PC-3 (cell line): ENCODE measurements around the gene KLHL13. TPM values are rescaled to one million over a fixed set of nuclear protein-coding genes. Genes with fewer than 3 reads are reported as not detected.

Experiments used
- ATAC-seq: fragments of 200-7000 bp; cut with Tn5 transposase; 2 replicates; pipeline ENCODE4 v1.9.1; 2020; ENCODE audit warnings: mild to moderate bottlenecking, moderate library complexity
- Bru-seq: library from RNA; stranded (reverse); fragments of 400-500 nt; gene quantifications from one replicate; lab custom pipeline; 2021; lab: Mats Ljungman, UMichigan
- BruChase-seq, 2 experiments: library from RNA; stranded (reverse); fragments of 400-500 nt; gene quantifications; one replicate each; lab custom pipeline; 2021; lab: Mats Ljungman, UMichigan
- BruUV-seq: library from RNA; stranded (reverse); fragments of 400-500 nt; replicated peaks from 2 replicates; lab custom pipeline; 2021; lab: Mats Ljungman, UMichigan
- CTCF ChIA-PET: fragments of 300-600 bp; sonication (Branson Sonifier 250); formaldehyde crosslinking; loops from one replicate; lab custom pipeline; 2022; ENCODE audit warnings: antibody characterized with exemption; lab: Charles Lee
- POLR2A ChIA-PET: fragments of 300-600 bp; sonication (Branson Sonifier 250); formaldehyde crosslinking; loops from one replicate; lab custom pipeline; 2022; ENCODE audit warnings: antibody characterized with exemption; ENCODE audit not compliant: unreplicated experiment; lab: Charles Lee
- DNase-seq: peaks from one replicate; pipeline ENCODE4 v3.0.0-alpha.2; 2015
- H2AFZ ChIP-seq: fragments of 300-600 bp; sonication (generic); 2 replicates; pipeline ENCODE4 v1.6.0; 2016; ENCODE audit warnings: antibody characterized with exemption, low read length
- H3F3A ChIP-seq: fragments of 300-600 bp; sonication (generic); one replicate; pipeline ENCODE4 v1.6.0; 2017; ENCODE audit warnings: antibody characterized with exemption, low read length, control low read depth, mild to moderate bottlenecking; ENCODE audit not compliant: unreplicated experiment
- H3K27ac ChIP-seq: fragments of 300-600 bp; sonication (generic); 2 replicates; pipeline ENCODE4 v1.5.1; 2016; ENCODE audit warnings: mild to moderate bottlenecking, low read length
- H3K27me3 ChIP-seq: fragments of 300-600 bp; sonication (generic); 2 replicates; pipeline ENCODE4 v1.6.1; 2016; ENCODE audit warnings: low read length, mixed read lengths
- H3K36me3 ChIP-seq: fragments of 300-600 bp; sonication (generic); 2 replicates; pipeline ENCODE4 v1.6.1; 2016; ENCODE audit warnings: low read depth, mixed run types, low read length, mixed read lengths
- H3K4me1 ChIP-seq: fragments of 300-600 bp; sonication (generic); 2 replicates; pipeline ENCODE4 v1.5.1; 2016; ENCODE audit warnings: low read length; ENCODE audit not compliant: insufficient read depth
- H3K4me2 ChIP-seq: fragments of 300-600 bp; sonication (generic); 2 replicates; pipeline ENCODE4 v1.6.0; 2016; ENCODE audit warnings: low read length
- H3K4me3 ChIP-seq: fragments of 300-600 bp; sonication (generic); 2 replicates; pipeline ENCODE4 v1.5.1; 2016; ENCODE audit warnings: mild to moderate bottlenecking, low read length, mixed read lengths
- H3K79me2 ChIP-seq: fragments of 300-600 bp; sonication (generic); 2 replicates; pipeline ENCODE4 v1.6.1; 2017; ENCODE audit warnings: low read length, mixed read lengths
- H3K9ac ChIP-seq: fragments of 300-600 bp; sonication (generic); 2 replicates; pipeline ENCODE4 v1.6.0; 2016; ENCODE audit warnings: mild to moderate bottlenecking, low read length
- H3K9me2 ChIP-seq: fragments of 300-600 bp; sonication (generic); replicated peaks from 2 replicates; pipeline ENCODE4 v1.6.1; 2016; ENCODE audit warnings: mixed run types, low read length, mixed read lengths
- H3K9me3 ChIP-seq: fragments of 300-600 bp; sonication (generic); 2 replicates; pipeline ENCODE4 v1.6.1; 2016; ENCODE audit warnings: low read length, mixed read lengths
- H4K20me1 ChIP-seq: fragments of 300-600 bp; sonication (generic); 2 replicates; pipeline ENCODE4 v1.6.1; 2016; ENCODE audit warnings: low read length, mixed read lengths
- EZH2 ChIP-seq: fragments of 300-600 bp; sonication (generic); IDR thresholded peaks from one replicate; pipeline ENCODE4 v1.6.1; 2017; ENCODE audit warnings: antibody characterized with exemption, mild to moderate bottlenecking, low read length; ENCODE audit not compliant: unreplicated experiment
- EZH2phosphoT487 ChIP-seq: fragments of 300-600 bp; sonication (generic); IDR thresholded peaks from 2 replicates; pipeline ENCODE4 v1.6.1; 2018; ENCODE audit warnings: mild to moderate bottlenecking, antibody characterized with exemption, low read length, borderline replicate concordance
- intact Hi-C: fragments of 100-400 bp; cut with micrococcal nuclease; formaldehyde crosslinking; loops from 2 replicates; pipeline ENCODE4 v1.9.0; 2023
- long read RNA-seq: library from polyadenylated mRNA; unstranded; transcript quantifications from one replicate; pipeline ENCODE4 v2.0.0, GENCODE V29; 2021; ENCODE audit not compliant: unreplicated experiment
- total RNA-seq: library from RNA; depleted of rRNA; stranded (reverse); fragments of >200 nt; gene quantifications from 2 replicates; pipeline ENCODE4 v1.2.3, GENCODE V29; 2014; rRNA removed
- TF ChIP-seq, protein P1 (sequence below): fragments of 300-600 bp; sonication (generic); conservative IDR thresholded peaks from 2 replicates; pipeline ENCODE4 v1.5.1; 2017; ENCODE audit warnings: antibody characterized with exemption, low read depth, mild to moderate bottlenecking, low read length

The KLHL13 gene, protein sequence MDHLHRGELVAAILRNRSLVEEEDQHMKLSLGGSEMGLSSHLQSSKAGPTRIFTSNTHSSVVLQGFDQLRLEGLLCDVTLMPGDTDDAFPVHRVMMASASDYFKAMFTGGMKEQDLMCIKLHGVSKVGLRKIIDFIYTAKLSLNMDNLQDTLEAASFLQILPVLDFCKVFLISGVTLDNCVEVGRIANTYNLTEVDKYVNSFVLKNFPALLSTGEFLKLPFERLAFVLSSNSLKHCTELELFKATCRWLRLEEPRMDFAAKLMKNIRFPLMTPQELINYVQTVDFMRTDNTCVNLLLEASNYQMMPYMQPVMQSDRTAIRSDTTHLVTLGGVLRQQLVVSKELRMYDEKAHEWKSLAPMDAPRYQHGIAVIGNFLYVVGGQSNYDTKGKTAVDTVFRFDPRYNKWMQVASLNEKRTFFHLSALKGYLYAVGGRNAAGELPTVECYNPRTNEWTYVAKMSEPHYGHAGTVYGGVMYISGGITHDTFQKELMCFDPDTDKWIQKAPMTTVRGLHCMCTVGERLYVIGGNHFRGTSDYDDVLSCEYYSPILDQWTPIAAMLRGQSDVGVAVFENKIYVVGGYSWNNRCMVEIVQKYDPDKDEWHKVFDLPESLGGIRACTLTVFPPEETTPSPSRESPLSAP
- 3.5 and 4.0 TPM in 2 replicates for total RNA-seq
- percentile 52 among the genes with signal in this experiment for Bru-seq, nascent RNA
- BruChase-seq, experiment 1, labeled RNA remaining after a 6-hour chase, result percentile 44 among the genes with signal in this experiment
- percentile 51 among the genes with signal in this experiment for BruChase-seq, experiment 2, labeled RNA remaining after a 2-hour chase
- long read RNA-seq, transcript KLHL13-204 (7 exons, 3,256 nt), result major isoform, 8 of 10 reads
- long read RNA-seq, partial matches to known transcripts, result 0 of 10 reads
- long read RNA-seq, other reads (novel, unspliced or antisense), result 2 of 10 reads

DNA sequence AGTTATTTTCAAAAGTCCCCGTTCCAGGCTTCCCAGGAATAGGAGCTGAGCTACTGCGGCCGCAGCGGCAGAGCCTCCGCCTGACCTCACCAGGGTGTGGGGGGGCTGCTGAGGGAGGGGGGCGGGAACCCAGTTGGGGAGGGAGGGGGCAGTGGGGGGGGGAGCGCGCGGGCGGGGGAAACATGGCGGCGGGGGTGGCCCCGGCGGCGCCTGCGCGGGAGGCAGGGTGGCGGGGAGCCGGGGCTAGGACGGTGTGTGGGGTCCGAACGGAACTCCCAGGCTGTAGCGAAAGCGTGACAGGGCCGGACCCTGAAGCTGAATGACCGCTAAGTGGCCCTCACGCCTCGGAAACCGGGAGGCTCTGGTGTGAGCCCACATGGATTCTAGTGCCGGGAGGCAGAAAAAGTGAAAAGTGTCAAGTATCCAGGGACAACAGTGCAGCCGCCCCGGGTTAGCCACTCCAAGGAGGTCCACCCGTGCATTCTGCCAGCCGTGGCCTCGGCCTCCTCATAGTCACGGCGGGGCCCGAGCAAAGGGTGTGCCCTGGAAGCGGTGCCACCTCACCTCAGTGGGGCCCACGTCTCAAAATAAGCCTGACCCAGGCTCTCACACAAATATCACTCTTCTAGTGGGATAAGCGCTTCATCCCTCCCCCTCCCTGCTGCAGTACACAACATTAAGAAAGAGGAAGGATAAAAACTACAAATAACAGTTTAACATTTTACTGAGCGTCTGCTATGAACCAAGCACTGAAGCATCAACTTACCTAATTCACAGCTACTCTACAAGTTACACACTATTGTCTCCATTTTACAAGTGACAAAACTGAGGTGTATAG, at the start of gene KLHL13:
Gene KLHL13, minus strand, starts transcription at position 98 of the 838 bp plus-strand sequence. CDS start 88,337 bp downstream, outside the sequence.
- no TSS peak for BruUV-seq
- H3K4me2 ChIP-seq, result peak within 1 kb of the TSS; percentile 90
- intact Hi-C loops, result loop anchor here (1.0 to 2.0 kb wide), 3 partner anchors 50 to 120 kb away; no protein-coding TSS in a partner anchor

DNA sequence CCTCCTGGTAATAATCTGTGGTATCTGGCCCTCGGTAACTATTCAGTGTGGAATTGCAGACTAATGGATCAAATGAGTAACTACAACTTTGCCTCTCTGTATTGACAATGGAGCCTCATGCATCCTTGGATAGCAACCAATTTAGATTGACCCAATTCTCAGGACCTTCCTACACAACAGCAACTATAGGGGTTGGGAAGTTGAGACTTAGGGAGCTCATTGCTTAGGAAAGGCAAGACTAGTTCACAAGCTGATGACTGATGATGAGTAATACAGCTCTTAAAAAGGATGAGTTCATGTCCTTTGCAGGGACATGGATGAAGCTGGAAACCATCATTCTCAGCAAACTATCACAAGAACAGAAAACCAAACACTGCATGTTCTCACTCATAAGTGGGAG, 47.5 kb upstream of the KLHL13 start:
- POLR2A ChIA-PET, result no interaction called here
- H3K79me2 ChIP-seq, result no peaks in the 10 kb centered on the region
- no peaks in the 10 kb centered on the region for H3K27me3 ChIP-seq
- no peak overlapping the region for H3K4me3 ChIP-seq
- H4K20me1 ChIP-seq, result no peaks in the 10 kb centered on the region
- ATAC-seq, result peak; percentile 81
- H2AFZ ChIP-seq, result no peak overlapping the region
- no peak overlapping the region for H3K9ac ChIP-seq
- H3K4me2 ChIP-seq, result no peak overlapping the region
- peak; percentile 56 for DNase-seq
- H3K4me1 ChIP-seq, result 0 out of 2 replicates have a peak, but pooled peaks cover 5% of the 10 kb centered on the region
- CTCF ChIA-PET, result no interaction called here
- H3F3A ChIP-seq, result no peaks in the 10 kb centered on the region
- intact Hi-C loops, result no loop called here
- no peak overlapping the region for H3K27ac ChIP-seq
- no peaks in the 10 kb centered on the region for H3K36me3 ChIP-seq
- no peak for TF ChIP-seq EZH2phosphoT487
- TF ChIP-seq EZH2, result no peak
- TF ChIP-seq, protein P1, sequence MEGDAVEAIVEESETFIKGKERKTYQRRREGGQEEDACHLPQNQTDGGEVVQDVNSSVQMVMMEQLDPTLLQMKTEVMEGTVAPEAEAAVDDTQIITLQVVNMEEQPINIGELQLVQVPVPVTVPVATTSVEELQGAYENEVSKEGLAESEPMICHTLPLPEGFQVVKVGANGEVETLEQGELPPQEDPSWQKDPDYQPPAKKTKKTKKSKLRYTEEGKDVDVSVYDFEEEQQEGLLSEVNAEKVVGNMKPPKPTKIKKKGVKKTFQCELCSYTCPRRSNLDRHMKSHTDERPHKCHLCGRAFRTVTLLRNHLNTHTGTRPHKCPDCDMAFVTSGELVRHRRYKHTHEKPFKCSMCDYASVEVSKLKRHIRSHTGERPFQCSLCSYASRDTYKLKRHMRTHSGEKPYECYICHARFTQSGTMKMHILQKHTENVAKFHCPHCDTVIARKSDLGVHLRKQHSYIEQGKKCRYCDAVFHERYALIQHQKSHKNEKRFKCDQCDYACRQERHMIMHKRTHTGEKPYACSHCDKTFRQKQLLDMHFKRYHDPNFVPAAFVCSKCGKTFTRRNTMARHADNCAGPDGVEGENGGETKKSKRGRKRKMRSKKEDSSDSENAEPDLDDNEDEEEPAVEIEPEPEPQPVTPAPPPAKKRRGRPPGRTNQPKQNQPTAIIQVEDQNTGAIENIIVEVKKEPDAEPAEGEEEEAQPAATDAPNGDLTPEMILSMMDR, result no peak
- H3K9me2 ChIP-seq, result no peaks in the 10 kb centered on the region
- H3K9me3 ChIP-seq, result no peaks in the 10 kb centered on the region
- no TSS peak for BruUV-seq

More for the DNA sequence above, at the start of gene KLHL13:
- Histone ChIP-seq H3K79me2 (no peaks in the 10 kb centered on the region), H3K9me2 (no peaks in the 10 kb centered on the region), H3K27me3 (no peaks in the 10 kb centered on the region), H3K4me1 (peaks cover 16% of the 10 kb centered on the region), H3K9me3 (no peaks in the 10 kb centered on the region), H3K9ac (peak within 1 kb of the TSS; percentile 77), H3K4me3 (peak within 1 kb of the TSS; percentile 86), H4K20me1 (no peaks in the 10 kb centered on the region), H3F3A (no peaks in the 10 kb centered on the region), H3K36me3 (no peaks in the 10 kb centered on the region), H3K27ac (0 out of 2 replicates have a peak within 1 kb of the TSS, but pooled peaks have one; percentile 11), H2AFZ (peak within 1 kb of the TSS; percentile 96)
- POLR2A ChIA-PET, result interaction anchor here (1.2 kb wide), 1 partner anchor 125 kb away, joined by 3 read pairs; no protein-coding TSS in a partner anchor
- ATAC-seq (peak; percentile 66), DNase-seq (peak; percentile 33)
- TF ChIP-seq EZH2phosphoT487, result no peak
- no peak for TF ChIP-seq EZH2
- TF ChIP-seq, protein P1, result no peak
- CTCF ChIA-PET, result no interaction called here
